Non-pigmented ciliary epithelial cell (primary cell): ENCODE results near the gene DMRTC2.

Experiments
- DNase-seq: peaks from one replicate; pipeline ENCODE4 v3.0.0-alpha.2; 2010; ENCODE audit warnings: low read depth

The DMRTC2 gene

GRCh38 chr19:41890936-41891335 lies 46.1 kb downstream of the DMRTC2 start:
- no peak for DNase-seq

GRCh38 chr19:41892173-41892902 lies 47.5 kb downstream of the DMRTC2 start:
- no peak for DNase-seq

- DNase-seq = no peak
Measured at GRCh38 chr19:41893899-41894298, 49.1 kb downstream of the DMRTC2 start.

GRCh38 chr19:41894350-41894749 lies 49.5 kb downstream of the DMRTC2 start:
- DNase-seq = no peak

GRCh38 chr19:41895745-41896580 lies 51.1 kb downstream of the DMRTC2 start:
- no peak for DNase-seq

- no peak for DNase-seq
Measured at GRCh38 chr19:41896581-41896942, 51.7 kb downstream of the DMRTC2 start.

- DNase-seq = no peak
Measured at GRCh38 chr19:41897181-41897580, 52.3 kb downstream of the DMRTC2 start.

- no peak for DNase-seq
Measured at GRCh38 chr19:41897820-41898219, 53.0 kb downstream of the DMRTC2 start.

- DNase-seq = no peak
Measured at GRCh38 chr19:41898235-41898634, 53.4 kb downstream of the DMRTC2 start.
